Activated CD4-positive, alpha-beta T cell treated with anti-CD3 and anti-CD28 coated beads, Interleukin-2, Interleukin-4, amounts not matched to agents 100 ng/mL and 50 ng/mL, durations not matched to agents 16 hours and 8 hours (primary cell): ENCODE measurements around the gene SRSF3.
"Not testable (repeated sequence)": the region's sequence is repeated elsewhere in the genome, so short reads cannot be mapped to it uniquely, and the experiment has no call there.

Experiments used
- DNase-seq: peaks from one replicate; pipeline ENCODE4 v3.0.0-alpha.2; 2020; ENCODE audit warnings: low spot score

Gene SRSF3

DNA sequence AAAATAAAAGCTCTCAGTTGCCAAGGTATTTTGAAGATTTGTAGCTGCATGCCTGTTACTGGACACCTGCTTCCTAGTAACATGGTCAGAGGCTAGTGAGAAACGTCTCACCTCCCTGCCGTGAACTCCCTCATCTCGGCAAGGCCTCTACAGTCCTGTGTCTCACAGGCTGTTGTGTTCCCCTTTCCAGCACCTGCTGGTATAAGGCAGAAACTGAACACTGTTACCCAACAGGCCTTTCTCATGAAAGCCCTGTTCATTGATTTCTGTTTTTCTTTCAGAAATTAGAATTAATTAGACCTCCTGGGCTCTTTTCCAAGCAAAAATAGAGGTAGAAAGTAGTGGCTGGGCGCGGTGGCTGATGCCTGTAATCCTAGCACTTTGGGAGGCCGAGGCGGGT is 17.6 kb upstream of the SRSF3 start:
- no peak for DNase-seq

DNA sequence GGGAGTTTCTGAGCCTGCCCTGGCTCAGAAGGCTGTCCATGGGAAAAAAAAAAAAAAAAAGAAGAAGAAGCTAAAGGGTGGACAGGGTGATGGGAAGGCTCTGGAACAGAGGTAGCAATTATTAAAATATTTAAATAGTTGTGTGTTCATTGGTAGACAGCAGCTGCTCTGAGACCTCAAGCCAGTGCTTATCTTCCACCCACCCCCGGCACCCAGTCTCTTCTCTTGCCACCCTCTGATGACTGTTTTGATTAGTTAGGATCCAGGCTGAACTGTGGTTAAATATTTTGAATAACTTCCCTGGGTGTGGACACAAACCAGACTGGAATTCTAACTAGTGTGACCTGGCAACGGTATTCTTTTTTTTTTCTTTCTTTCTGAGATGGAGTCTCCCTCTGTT is 16.9 kb upstream of the SRSF3 start:
- DNase-seq, result no peak

DNA sequence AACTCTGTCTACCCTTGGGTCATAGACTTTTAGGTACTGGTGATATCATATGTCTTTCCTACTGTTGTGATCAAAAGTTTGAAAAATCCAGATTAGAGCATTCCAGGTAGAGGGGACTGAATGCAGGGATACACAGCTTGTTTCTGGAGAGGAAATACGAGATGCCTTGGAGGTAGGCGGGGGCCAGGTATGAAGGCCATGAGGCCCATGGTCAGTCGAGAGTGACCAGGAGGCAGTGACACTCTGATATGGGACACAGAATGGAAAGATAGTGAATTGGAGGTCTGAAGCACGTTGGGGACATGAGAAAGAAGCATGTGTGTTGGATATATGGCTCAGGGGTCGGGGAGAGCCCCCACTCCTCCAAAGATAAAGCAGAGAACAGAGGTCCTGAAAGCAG is 16.1 kb upstream of the SRSF3 start:
- DNase-seq, result no peak

DNA sequence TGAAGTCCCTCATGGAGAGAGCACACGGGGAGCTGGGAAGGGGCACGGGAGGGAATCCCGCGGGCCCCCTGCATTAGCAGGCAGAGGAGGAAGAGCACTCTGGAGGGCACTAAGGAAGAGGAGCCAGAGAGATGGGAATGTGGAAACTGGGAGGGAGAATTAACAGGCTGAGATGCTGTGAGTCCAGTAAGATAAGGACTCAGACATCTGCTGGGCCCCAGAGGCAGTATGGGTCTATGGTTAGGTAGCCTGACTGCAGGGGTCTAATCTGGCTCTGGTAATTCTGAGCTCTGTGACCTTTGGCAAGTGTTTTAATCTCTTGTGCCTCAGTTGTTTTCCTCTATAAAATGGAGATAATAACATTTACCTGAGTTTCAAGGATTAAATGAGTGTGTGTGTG is 15.7 kb upstream of the SRSF3 start:
- DNase-seq, result no peak

DNA sequence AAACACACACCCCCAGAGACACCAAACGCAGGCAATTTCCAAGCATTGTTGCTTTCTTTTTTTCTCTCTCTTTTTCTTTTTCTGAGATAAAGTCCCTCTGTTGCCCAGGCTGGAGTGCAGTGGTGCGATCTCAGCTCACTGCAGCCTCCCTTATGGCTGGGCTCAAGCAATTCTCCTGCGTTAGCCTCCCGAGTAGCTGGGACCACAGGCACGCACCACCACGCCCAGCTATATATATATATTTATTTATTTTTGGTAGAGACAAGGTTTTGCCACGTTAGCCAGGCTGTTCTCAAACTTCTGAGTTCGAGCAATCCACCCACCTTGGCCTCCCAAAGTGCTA is 14.0 kb upstream of the SRSF3 start:
- DNase-seq, result no peak

DNA sequence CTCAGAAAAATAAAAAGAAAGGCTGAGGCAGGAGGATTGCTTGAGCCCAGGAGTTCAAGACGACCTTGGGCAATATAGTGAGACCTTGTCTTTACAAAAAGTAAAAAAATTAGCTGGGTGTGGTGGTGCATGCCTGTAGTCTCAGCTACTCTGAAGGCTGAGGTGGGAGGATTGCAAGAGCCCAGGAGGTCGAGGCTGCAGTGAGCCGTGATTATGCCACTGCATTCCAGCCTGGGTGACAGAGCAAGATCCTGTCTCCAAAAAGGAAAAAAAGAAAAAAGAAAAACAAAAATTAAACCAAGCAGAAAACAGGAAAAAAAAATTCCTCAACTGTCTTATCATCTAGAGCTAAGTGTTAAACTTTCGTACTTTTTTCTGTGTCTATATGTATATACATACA is 12.4 kb upstream of the SRSF3 start:
- no peak for DNase-seq

DNA sequence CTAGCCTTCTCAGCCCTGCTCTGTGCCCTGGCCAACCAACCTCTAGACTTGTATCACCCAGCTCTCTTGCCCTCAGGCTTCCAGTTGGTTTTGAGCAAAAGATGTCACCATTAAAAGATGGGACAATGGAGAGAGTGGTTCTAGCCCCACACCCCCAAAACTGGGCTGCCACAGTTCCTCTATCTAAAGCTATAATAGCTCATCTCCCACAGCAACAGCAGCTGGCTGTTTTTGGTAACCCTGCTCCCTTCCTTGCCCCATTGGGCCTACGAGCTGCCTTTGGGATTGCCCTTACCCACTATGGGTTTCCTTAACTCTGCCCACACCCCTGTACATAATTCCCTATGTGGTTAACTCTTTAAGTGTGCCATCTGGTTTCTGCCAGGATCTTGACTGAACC is 7.6 kb upstream of the SRSF3 start:
- no peak for DNase-seq

DNA sequence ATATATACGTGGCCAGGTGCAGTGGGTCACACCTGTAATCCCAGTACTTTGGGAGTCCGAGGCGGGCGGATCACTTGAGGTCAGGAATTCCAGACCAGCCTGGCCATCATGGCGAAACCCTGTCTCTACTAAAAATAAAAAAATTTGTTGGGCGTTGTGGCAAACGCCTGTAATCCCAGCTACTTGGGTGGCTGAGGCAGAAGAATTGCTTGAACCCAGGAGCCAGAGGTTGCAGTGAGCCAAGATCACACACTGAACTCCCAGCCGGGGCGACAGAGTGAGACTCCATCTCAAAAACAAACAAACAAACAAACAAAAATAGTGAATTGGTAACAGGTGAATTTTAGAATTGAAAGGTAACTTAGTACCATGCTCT is 5.1 kb upstream of the SRSF3 start:
- DNase-seq, result not testable (repeated sequence)

DNA sequence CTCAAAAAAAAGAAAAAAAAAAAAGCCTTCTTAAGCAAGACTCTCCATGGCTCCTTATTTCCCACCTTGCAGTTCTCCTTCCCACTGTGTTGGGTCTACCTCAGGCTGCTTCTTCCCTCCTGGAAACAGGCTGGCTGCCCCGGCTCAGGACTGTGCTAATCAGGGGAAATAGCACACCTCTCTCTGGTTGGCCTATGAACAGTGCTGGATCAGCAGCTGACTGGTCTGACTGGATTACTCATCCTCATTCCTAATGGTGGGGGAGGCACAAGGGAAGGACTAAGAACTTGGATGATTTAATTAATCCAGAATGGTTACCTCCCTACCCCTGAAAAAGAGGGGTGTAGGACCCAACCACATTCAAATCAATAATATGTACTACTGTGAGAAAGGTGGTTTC is 3.9 kb upstream of the SRSF3 start:
- no peak for DNase-seq

DNA sequence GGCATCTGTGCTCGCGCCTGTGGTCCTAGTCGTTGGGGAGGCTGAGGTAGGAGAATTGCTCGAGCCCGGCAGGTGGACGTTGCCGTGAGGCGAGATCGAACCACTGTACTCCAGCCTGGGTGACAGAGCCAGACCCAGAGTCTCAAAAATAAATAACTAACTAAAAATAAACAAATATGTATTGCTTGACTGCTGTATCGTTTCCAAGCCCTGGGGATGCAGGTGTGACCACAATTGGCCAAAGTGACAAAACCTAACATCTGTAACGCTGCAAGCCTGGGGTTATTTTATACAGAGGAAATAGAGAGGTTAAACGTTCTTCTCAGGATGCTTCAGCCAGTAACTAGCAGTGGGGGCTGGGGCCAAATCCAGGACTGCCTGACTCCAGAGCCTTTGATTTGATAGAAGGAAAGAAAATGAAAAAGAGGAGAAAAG is 1.9 kb upstream of the SRSF3 start:
- DNase-seq, result no peak

DNA sequence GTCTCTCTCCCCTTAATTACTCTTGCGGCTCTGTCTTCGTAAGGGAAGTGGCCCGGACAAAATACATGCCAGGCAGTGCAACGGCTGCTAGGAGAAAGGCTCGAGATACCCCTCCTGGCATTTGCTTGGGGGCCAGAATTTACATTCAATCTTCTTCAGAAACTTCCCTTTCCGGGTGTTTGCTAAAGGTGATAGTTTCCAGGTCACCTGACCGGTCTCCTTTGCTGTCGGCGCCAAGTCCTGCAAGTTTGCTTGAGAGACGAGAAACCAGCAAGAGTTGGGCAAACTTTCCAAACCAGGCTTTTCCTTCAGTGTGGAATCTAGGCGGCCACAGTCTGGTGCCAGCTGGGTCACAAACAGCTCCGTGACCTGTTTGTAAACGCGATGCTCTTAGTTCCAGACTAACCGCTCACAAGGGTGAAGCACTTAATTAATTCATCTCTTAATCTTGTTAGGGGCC is 563 bp upstream of the SRSF3 start:
- DNase-seq, result peak; percentile 62

DNA sequence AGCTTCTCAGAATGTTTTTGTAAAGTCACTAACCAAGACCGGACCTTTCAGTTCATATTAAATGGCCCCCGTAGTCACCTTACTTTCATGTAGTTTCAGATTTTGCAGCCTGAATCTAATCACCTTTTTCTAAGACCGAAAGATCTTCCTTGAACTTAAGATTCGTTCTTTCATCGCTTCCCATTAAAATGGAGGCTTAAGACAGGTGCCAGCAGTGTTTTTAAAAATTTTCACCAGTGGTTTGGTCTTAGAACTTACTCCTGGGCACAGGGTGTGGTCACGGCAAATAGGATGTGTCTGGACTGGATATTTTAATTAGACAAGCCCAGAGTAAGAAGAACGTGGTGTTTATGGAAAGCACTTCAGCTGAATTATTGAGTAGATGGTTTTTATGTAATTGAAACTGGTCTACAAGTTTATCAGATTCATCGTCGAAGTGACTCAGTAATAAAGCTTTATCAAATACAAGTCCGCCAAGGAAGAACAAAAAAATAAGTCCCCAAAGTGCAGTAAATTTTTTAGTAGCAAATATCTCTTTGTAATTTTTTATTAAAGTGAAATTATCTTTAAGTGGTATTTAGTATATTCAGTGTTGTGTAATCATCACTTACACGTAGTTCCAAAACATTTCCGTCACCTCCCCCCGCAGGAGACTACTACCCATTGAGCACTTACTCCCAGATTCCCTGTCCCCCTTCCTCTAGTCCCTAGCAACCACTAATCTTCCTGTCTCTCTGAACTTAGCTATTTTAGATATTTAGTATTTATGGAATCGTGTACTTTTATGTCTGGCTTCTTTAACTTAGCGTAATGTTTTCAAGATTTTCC is 868 bp downstream of the SRSF3 start:
- DNase-seq, result peak; percentile 36

DNA sequence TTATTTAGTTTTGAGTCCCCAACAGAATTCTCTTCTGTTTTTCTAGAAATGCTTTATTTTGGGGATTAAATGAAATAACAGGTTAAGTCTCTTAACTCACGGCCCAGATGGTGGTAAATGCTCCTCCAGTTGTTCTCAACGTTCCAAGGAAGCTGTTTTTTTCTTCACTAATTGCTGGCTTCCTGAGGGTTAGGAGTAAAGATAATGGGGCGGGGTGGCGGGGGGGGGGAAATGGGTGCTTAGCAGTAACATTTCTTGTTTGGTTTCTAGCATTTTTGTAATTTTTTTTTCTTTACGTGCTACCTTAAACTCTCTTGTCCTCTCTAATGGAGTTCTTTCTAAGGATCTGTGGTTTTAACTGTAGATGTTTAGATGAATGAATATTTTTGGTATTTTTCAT is 2.2 kb downstream of the SRSF3 start:
- no peak for DNase-seq

DNA sequence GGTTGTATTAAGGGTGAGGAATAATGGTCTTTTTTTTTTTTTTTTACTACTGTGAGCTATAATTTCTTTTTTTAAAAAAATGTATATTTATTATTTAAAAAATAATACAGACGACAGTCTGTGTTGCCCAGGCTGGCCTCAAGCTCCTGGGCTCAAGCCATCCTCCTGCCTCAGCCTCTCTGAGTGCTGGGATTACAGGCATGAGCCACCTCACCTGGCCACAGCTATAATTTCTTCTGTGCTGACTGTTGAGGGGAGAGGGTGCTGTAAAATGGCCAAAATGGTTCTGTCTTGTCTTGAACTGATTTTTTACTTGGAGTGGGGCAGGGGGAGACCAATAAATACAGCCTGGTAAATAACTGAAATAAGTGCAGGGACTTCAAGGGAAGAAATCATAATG is 3.6 kb downstream of the SRSF3 start:
- DNase-seq, result no peak

DNA sequence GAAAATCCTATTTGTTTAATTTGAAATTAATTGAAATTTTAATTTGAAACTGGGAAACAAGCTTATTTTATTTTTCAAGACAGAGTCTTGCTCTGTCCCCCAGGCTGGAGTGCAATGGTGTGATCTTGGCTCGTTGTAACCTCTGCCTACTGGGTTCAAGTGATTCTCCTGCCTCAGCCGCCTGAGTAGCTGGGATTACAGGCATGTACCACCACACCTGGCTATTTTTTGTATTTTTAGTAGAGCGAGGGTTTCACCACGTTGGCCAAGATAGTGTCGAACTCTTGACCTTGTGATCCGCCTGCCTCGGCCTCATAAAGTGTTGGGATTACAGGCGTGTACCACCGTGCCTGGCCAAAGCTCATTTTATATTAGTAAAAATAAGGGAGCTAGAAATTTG is 4.2 kb downstream of the SRSF3 start:
- no peak for DNase-seq

DNA sequence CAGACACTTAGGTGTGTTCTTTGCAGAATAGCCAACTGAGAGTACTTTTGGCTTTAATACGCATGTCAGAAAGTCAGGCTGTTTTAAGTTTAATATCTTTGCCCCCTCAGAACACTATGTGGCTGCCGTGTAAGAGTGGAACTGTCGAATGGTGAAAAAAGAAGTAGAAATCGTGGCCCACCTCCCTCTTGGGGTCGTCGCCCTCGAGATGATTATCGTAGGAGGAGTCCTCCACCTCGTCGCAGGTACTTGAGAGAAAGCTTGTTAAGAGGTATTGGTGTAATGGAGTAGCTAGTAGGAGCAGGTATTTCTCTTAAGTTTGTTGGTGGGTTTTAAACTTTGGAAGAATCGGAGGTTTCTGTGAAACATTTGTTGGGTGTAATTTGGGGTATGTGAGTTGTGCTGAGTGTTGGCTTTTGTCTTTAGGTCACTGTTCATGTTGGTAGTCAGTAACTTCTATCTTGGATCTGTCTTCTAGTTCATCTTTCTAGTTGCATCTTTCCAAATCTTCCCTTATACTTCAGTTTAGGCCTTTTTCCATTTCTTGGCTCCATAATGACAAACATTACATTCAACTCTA is 4.7 kb downstream of the SRSF3 start:
- DNase-seq, result no peak

DNA sequence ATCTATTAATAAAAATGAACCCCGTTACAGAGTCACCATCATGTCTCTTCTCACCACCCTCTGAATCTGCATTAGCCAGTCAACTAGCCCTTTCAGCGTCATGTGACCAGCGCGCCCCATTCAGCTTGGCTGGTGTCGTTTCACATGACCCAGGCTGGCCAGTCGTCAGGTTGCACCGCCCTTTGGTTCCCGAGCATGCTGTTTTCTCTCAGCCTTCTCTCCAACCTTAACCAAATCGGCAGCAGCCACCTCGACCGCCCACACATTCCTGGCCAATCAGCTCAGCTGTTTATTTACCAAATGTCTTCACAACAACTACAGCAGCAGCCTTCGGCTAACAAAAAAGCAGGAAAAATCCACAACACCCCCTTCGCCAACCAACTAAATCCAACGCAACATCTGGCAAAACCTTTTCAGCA is 5.6 kb downstream of the SRSF3 start:
- DNase-seq, result peak; percentile 71

DNA sequence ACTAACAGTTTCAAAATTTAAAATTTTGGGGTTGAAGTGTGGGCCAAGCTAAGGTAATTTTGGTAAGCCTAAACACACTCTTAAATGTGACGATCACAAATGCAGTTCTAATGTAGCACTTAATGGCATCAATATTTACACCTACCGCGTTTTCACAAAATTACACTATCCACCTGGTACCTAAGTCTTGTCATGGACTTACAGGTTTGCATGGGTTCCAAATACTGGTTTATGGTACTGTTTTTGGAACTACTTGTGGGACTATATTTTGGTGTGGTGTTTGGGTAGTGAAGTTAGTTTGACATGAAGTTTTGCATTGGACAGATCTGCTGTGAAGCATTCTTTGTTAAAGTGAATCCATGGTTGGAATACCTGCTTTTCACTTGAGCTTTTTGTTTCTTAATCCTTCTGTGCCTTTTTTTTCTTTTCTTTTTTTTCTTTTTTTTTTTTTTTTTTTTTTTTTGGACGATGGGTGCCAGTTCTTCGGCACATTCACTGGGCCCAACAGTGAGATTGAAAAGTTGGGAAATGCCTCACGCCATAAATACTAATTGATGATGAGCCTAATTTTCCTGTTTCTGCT is 6.5 kb downstream of the SRSF3 start:
- no peak for DNase-seq

DNA sequence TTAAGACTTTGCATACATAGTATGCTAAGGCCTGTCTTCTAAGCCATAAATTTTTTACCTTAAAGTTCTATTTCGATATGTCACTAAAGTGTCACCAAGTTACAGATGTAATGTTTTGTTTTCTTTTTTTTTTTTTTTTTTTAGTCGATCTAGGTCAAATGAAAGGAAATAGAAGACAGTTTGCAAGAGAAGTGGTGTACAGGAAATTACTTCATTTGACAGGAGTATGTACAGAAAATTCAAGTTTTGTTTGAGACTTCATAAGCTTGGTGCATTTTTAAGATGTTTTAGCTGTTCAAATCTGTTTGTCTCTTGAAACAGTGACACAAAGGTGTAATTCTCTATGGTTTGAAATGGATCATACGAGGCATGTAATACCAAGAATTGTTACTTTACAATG is 7.7 kb downstream of the SRSF3 start:
- not testable (repeated sequence) for DNase-seq

DNA sequence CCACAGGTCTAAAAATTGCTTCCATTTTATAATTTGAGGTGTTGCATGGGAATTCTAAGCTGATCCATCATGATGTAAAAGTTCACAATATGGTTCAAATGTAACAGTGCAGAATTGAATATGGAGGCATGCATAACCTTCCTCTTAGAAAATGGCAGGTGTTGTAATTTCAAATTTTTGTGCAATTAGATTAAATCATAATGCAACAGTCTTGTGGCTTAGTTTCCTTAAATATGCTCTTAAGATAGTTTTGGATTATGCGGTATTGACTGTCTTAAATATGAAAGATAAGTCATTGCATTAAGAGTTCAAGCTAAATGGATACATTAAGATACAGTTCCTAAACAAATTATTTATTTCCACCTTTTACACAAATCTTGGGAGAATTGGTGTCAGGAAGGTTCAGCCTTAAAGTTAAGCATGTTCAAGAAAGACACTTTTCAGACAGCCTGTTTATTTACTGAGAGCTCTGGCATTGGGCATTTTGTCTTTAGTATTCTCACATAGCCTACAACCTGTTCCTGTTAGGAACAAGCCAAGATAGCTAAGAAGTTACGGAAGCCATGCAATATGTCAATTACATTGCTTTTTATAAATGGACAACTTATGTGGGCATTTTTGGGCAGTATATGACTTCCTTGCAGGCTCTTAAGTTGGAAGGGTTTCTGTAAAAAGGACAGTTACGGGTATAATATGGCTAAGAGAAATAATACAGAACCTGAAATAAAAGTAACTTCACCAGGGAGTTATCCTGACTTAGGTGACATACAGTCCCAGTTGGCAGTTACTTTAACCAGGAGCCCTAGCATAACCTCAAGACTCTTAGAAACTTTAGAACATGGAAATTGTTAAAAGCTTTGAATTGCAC is 9.3 kb downstream of the SRSF3 start:
- no peak for DNase-seq

DNA sequence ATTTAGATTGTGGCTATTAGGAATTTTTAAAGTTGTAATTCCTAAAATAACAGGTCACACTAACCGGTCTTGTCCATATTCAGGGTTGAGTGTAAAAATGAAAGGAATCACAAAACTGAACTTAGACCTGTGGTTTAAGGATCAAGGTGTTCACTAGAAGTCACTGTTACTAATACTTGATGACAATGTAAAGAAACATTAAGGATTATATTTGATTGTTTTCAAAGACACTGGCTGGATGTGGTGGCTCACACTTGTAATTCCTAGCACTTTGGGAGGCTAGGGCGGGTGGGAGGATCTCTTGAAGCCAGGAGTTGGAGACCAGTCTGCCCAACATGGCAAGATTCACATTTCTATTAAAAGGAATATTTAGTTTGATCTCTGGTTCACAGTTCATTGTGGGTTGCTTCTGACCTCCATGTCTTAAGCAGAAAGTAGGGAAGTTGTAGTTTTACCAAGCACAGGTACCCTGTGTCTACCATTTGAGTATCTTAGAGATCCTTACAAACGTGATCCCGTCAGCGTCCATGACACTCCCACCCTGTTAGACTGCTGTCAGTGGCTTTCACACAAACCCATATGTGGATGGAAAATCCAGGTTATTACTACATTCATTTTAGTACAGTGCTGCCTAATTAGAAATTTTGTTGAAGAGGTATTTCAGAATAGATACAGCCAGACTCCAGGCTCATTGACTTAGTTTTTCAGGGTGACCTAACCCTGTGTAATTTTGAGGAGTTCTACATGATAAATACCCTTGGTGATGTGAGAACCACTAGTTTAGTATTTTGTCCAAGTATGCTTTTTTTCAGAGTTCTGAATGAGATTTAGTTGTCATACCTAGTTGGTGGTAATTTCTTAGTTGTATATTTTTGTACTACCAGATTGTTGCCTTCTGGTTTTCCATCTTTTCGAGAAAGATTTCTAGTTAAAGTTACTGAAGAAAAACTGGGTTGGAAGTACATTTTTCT is 10.2 kb downstream of the SRSF3 start:
- no peak for DNase-seq
